GM23338 (cell line): ENCODE results near the gene PSG2. TPM values are rescaled to one million over a fixed set of nuclear protein-coding genes. Genes with fewer than 3 reads are reported as not detected.
"Not testable (repeated sequence)": the region's sequence is repeated elsewhere in the genome, so short reads cannot be mapped to it uniquely, and the experiment has no call there.

Source experiments
- ATAC-seq: fragments of 200-7000 bp; cut with Tn5 transposase; 3 replicates; pipeline ENCODE4 v1.9.1; 2020
- DNase-seq: peaks from one replicate; pipeline ENCODE4 v3.0.0-alpha.2; 2015; ENCODE audit warnings: low spot score
- H2AFZ ChIP-seq: fragments of 200-600 bp; sonication (generic); 2 replicates; pipeline ENCODE4 v1.8.0; 2016; ENCODE audit warnings: antibody characterized with exemption, mild to moderate bottlenecking, moderate library complexity
- H3F3A ChIP-seq: fragments of 200-600 bp; sonication (generic); replicated peaks from 2 replicates; pipeline ENCODE4 v1.8.0; 2017; ENCODE audit warnings: antibody characterized with exemption, mixed run types, low read depth
- H3K27ac ChIP-seq: fragments of 200-600 bp; sonication (generic); 2 replicates; pipeline ENCODE4 v1.6.1; 2016; ENCODE audit warnings: low read depth
- H3K27me3 ChIP-seq: fragments of 200-600 bp; sonication (generic); 2 replicates; pipeline ENCODE4 v1.8.0; 2016; ENCODE audit warnings: mild to moderate bottlenecking, mixed run types, moderate library complexity; ENCODE audit not compliant: insufficient read depth
- H3K36me3 ChIP-seq: fragments of 200-600 bp; sonication (generic); 2 replicates; pipeline ENCODE4 v1.8.0; 2016; ENCODE audit warnings: mild to moderate bottlenecking; ENCODE audit not compliant: insufficient read depth
- H3K4me1 ChIP-seq: fragments of 200-600 bp; sonication (generic); 2 replicates; pipeline ENCODE4 v1.8.0; 2016; ENCODE audit warnings: mild to moderate bottlenecking, moderate library complexity; ENCODE audit not compliant: insufficient read depth
- H3K4me2 ChIP-seq: fragments of 200-600 bp; sonication (generic); 2 replicates; pipeline ENCODE4 v1.7.1; 2017; ENCODE audit warnings: mixed run types
- H3K4me3 ChIP-seq: fragments of 200-600 bp; sonication (generic); 2 replicates; pipeline ENCODE4 v1.6.1; 2016; ENCODE audit warnings: mixed run types
- H3K79me2 ChIP-seq: fragments of 200-600 bp; sonication (generic); replicated peaks from 2 replicates; pipeline ENCODE4 v1.8.0; 2017; ENCODE audit warnings: mild to moderate bottlenecking; ENCODE audit not compliant: insufficient read depth
- H3K9me2 ChIP-seq: fragments of 200-600 bp; sonication (generic); 2 replicates; pipeline ENCODE4 v1.8.0; 2017; ENCODE audit not compliant: insufficient read depth
- H4K20me1 ChIP-seq: fragments of 200-600 bp; sonication (generic); replicated peaks from 2 replicates; pipeline ENCODE4 v1.8.0; 2017; ENCODE audit warnings: mild to moderate bottlenecking; ENCODE audit not compliant: insufficient read depth
- H3K27ac Mint-ChIP-seq: 2 replicates; pipeline ENCODE4 v1.8.0; 2020; ENCODE audit warnings: inconsistent platforms, mild to moderate bottlenecking, moderate library complexity, mixed read lengths
- H3K27me3 Mint-ChIP-seq: 3 replicates; pipeline ENCODE4 v1.8.0; 2022; ENCODE audit warnings: low read depth, mild to moderate bottlenecking, moderate library complexity, mixed read lengths, inconsistent platforms; ENCODE audit not compliant: insufficient read depth, poor library complexity
- H3K36me3 Mint-ChIP-seq: 3 replicates; pipeline ENCODE4 v1.8.0; 2021; ENCODE audit warnings: low read depth, mild to moderate bottlenecking, inconsistent platforms, moderate library complexity, mixed read lengths
- H3K4me1 Mint-ChIP-seq: 3 replicates; pipeline ENCODE4 v1.8.0; 2020; ENCODE audit warnings: mild to moderate bottlenecking, inconsistent platforms, mixed read lengths
- H3K4me3 Mint-ChIP-seq: 3 replicates; pipeline ENCODE4 v1.8.0; 2021; ENCODE audit warnings: moderate library complexity, mild to moderate bottlenecking, inconsistent platforms, mixed read lengths
- H3K9me3 Mint-ChIP-seq: 3 replicates; pipeline ENCODE4 v1.8.0; 2020; ENCODE audit warnings: moderate library complexity, mild to moderate bottlenecking, inconsistent platforms, mixed read lengths
- polyA plus RNA-seq: library from polyadenylated mRNA; unstranded; fragments of >200 nt; fragmentation: Nextera tagmentation; extraction: Ambion mirVana; gene quantifications from 2 replicates; pipeline ENCODE4 v1.2.1, GENCODE V29; 2016
- total RNA-seq: library from RNA; depleted of rRNA; stranded (reverse); fragments of >200 nt; shearing (Covaris generic); gene quantifications from 2 replicates; pipeline ENCODE4 v1.2.3, GENCODE V29; 2014

The PSG2 gene
- total and polyA plus RNA-seq, 2 experiments from 2014 or later = not detected

DNA sequence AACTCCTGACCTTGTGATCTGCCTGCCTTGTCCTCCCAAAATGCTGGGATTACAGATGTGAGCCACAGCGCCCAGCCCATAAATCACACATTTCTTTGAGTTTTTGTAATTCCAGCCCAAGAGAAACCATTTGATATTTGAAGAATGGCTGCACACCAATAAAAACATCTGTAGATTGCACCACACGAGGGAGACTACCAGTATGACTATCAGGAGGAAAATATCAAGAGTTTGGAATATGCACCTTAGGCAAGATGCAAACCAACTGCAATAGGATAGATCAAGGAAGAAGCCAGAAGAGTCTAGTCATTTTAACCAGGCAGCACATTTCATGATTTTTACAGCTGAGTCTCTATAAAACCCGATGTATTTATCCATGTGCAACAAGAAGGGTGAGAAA, 20.1 kb downstream of the PSG2 start:
- ATAC-seq, H2AFZ ChIP-seq, H3K36me3 ChIP-seq, H3K4me1 Mint-ChIP-seq, H3K4me1 ChIP-seq, H3K27me3 Mint-ChIP-seq, H3K4me3 Mint-ChIP-seq, H3K27ac Mint-ChIP-seq, H3K27ac ChIP-seq, H3F3A ChIP-seq, H3K27me3 ChIP-seq, H4K20me1 ChIP-seq, DNase-seq, H3K4me3 ChIP-seq, H3K9me2 ChIP-seq, H3K79me2 ChIP-seq, H3K4me2 ChIP-seq: not testable (repeated sequence)
- Mint-ChIP-seq H3K36me3 (peaks cover 46% of the 10 kb centered on the region), H3K9me3 (peaks cover 93% of the 10 kb centered on the region)

DNA sequence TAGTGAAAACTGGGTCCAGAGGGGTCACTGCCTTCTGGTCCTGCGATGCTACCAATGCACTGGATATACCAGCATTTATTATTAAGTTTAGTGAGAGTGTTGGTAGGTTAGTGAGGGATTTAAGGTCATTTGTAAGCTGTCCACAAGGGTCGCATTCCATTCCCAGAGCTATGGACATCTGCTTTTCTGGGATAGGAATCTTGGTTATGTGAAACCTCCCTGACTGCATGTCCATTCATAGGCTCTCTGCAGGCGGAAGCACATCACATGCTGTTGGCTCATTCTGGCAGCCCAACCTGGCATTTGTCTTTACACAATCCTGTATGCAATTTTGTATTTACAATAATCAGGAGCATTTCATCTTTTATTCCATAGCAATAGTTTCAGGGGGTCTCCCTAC, 21.2 kb downstream of the PSG2 start:
- not testable (repeated sequence) for H3K27ac Mint-ChIP-seq, H3K4me1 ChIP-seq, H2AFZ ChIP-seq, H3K27me3 ChIP-seq, H3K4me3 ChIP-seq, H3K9me2 ChIP-seq, H3K4me1 Mint-ChIP-seq, H3K27me3 Mint-ChIP-seq, H3K4me2 ChIP-seq, H3K79me2 ChIP-seq, H4K20me1 ChIP-seq, H3F3A ChIP-seq, H3K36me3 ChIP-seq, H3K4me3 Mint-ChIP-seq, H3K27ac ChIP-seq, ATAC-seq
- peak; percentile 4 for DNase-seq
- Mint-ChIP-seq H3K36me3 (peaks cover 42% of the 10 kb centered on the region; the same call in 2 of the 3 replicates), H3K9me3 (peaks cover 93% of the 10 kb centered on the region)

GRCh38 chr19:43060254-43060653, 22.2 kb downstream of the PSG2 start:
- not testable (repeated sequence) for H3K79me2 ChIP-seq, H3K27ac Mint-ChIP-seq, H3K27me3 Mint-ChIP-seq, H3F3A ChIP-seq, H3K4me3 ChIP-seq, H3K4me1 Mint-ChIP-seq, H3K27ac ChIP-seq, H3K36me3 ChIP-seq, DNase-seq, H3K27me3 ChIP-seq, H3K4me2 ChIP-seq, H4K20me1 ChIP-seq, H2AFZ ChIP-seq, H3K9me2 ChIP-seq, H3K4me3 Mint-ChIP-seq, H3K4me1 ChIP-seq, ATAC-seq
- peaks cover 37% of the 10 kb centered on the region; the same call in 2 of the 3 replicates for H3K36me3 Mint-ChIP-seq
- peaks cover 92% of the 10 kb centered on the region for H3K9me3 Mint-ChIP-seq

- Mint-ChIP-seq H3K9me3 (peaks cover 98% of the 10 kb centered on the region), H3K36me3 (peaks cover 37% of the 10 kb centered on the region; the same call in 2 of the 3 replicates)
- not testable (repeated sequence) for H3K4me3 Mint-ChIP-seq, H3K27ac Mint-ChIP-seq, DNase-seq, H4K20me1 ChIP-seq, H3K36me3 ChIP-seq, H3K27ac ChIP-seq, H2AFZ ChIP-seq, H3F3A ChIP-seq, H3K4me1 ChIP-seq, H3K4me3 ChIP-seq, H3K27me3 ChIP-seq, ATAC-seq, H3K27me3 Mint-ChIP-seq, H3K9me2 ChIP-seq, H3K79me2 ChIP-seq, H3K4me1 Mint-ChIP-seq, H3K4me2 ChIP-seq
These were observed 23.0 kb downstream of the PSG2 start for GRCh38 chr19:43059482-43059881.

DNA sequence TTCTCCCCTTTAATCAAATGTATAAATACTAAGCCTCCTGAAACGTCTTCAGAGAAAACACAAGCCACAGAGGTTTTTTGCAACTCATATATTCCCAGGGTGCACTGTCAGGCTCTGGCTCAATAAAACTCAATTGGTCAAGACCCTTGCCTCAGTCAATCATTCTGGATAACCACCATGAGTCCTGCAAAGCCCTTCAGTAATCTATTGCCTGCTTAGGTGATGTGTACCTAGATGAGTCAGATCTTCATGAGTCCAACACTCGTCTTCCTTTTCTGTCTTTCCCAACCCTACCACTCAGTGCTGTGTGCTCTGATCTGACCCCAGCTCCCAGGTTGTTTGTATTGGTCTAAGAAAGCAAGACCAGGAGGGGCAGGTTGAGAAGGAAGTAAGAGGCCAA, 24.1 kb downstream of the PSG2 start:
- not testable (repeated sequence) for H2AFZ ChIP-seq, H3K36me3 ChIP-seq, H3K79me2 ChIP-seq, H3K4me3 Mint-ChIP-seq, H3K4me1 Mint-ChIP-seq, H3K9me2 ChIP-seq, H4K20me1 ChIP-seq, H3K27me3 ChIP-seq, H3K27ac ChIP-seq, ATAC-seq, H3K4me3 ChIP-seq, H3F3A ChIP-seq, H3K4me1 ChIP-seq, DNase-seq, H3K27ac Mint-ChIP-seq, H3K4me2 ChIP-seq
- Mint-ChIP-seq H3K36me3 (peaks cover 40% of the 10 kb centered on the region; the same call in 2 of the 3 replicates), H3K9me3 (peaks cover 98% of the 10 kb centered on the region), H3K27me3 (peaks cover 11% of the 10 kb centered on the region)

DNA sequence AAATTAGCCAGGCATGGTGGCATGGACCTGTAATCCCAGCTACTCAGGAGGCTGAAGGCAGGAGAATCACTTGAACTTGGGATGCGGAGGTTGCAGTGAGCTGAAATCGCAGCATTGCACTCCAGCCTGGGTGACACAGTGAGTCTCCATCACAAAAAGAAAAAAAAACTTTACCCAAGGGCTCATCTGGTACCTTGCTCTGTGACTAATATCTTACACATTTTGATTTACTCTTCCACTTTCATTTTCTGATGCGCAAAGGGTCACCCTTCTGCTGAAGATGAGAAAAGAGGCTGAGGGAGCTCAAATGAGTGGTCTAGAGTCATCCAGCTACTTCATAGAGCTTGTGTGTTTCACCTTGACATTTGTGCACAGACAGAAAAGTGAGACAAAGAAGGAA, 34.5 kb downstream of the PSG2 start:
- H4K20me1 ChIP-seq, H3K27ac ChIP-seq, H3K27ac Mint-ChIP-seq, H2AFZ ChIP-seq, H3K4me3 ChIP-seq, ATAC-seq, H3K9me2 ChIP-seq, H3K4me2 ChIP-seq, H3K4me1 ChIP-seq, H3K4me3 Mint-ChIP-seq, H3F3A ChIP-seq, H3K36me3 ChIP-seq, H3K4me1 Mint-ChIP-seq, H3K27me3 ChIP-seq, DNase-seq, H3K27me3 Mint-ChIP-seq, H3K79me2 ChIP-seq: not testable (repeated sequence)
- H3K36me3 Mint-ChIP-seq = peaks cover 13% of the 10 kb centered on the region; the same call in 2 of the 3 replicates
- peaks cover 73% of the 10 kb centered on the region for H3K9me3 Mint-ChIP-seq

GRCh38 chr19:43046578-43046977, 35.9 kb downstream of the PSG2 start:
- H3K4me1 ChIP-seq, H3K4me3 ChIP-seq, H3K9me2 ChIP-seq, ATAC-seq, DNase-seq, H3K36me3 ChIP-seq, H3K27me3 Mint-ChIP-seq, H3K27ac Mint-ChIP-seq, H2AFZ ChIP-seq, H3K79me2 ChIP-seq, H3K27me3 ChIP-seq, H3K4me3 Mint-ChIP-seq, H3K4me1 Mint-ChIP-seq, H3F3A ChIP-seq, H3K27ac ChIP-seq, H4K20me1 ChIP-seq, H3K4me2 ChIP-seq: not testable (repeated sequence)
- peaks cover 81% of the 10 kb centered on the region for H3K9me3 Mint-ChIP-seq
- H3K36me3 Mint-ChIP-seq = peaks cover 16% of the 10 kb centered on the region; the same call in 2 of the 3 replicates
